Raji (cell line): ENCODE data around the gene RALGPS2.

Source experiments
- POLR2A ChIP-seq: IDR thresholded peaks from 2 replicates; pipeline ENCODE4 v1.6.1; 2011; ENCODE audit warnings: low read depth, low read length, control low read depth; ENCODE audit not compliant: insufficient read depth

RALGPS2 gene

DNA sequence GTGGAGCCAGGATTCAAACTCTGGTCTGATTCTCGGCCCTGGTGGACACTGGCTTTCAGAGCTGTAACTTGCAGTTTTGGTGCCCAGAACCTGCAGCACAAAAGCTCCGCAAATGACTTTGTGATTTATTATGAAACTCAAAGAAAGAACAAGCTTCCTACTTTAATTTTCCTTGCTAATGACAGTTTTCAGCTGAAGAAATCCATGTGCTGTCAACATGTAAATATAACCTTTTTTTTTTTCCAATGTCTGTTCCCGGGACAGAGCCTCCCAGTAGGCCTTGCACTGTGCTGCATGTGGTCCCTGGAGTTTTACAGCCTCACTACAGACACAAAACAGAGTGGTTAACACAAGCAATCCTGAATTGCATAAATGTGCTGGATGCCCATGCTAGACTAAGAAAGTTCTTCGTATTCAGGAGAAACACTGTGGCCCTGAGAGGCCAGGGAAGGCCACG, 208.1 kb downstream of the RALGPS2 start:
- no peak for TF ChIP-seq POLR2A

DNA sequence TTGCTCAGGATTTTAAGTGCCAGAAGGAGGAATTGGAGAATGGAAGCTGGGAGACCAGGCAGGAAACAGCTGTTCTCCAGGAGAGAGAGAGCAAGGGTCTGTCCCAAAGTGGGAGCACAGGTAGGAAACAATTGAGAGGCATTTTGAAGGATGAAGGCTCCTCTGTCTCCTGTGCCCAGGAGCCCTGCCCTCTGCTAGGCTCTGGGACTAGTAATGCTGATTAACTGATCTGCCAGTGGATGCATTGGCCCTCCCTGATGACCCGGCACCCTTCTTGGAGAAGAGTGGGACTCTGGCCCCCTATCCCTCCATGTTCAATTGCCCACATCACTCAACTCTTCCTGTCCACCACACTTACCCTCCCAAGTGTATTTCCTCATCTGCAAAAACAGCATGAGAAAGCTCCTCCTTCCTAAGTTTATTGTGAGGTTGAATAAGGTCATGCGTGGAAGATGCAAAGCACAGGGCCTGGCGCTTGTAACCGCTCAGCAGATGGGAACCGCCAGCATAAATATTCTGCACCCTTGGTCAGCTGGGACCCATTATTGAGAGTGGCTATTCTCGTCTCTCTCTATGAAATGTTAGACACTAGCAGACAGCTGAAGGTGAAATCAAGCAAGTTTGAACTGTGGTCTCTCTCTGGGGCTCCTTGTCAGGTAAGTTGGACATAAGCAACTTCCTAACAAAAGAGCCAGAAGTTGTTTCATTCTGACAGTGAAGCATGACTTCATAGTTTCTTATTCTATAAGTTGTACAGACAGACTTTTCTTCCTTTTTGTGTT, 208.9 kb downstream of the RALGPS2 start:
- no peak for TF ChIP-seq POLR2A

DNA sequence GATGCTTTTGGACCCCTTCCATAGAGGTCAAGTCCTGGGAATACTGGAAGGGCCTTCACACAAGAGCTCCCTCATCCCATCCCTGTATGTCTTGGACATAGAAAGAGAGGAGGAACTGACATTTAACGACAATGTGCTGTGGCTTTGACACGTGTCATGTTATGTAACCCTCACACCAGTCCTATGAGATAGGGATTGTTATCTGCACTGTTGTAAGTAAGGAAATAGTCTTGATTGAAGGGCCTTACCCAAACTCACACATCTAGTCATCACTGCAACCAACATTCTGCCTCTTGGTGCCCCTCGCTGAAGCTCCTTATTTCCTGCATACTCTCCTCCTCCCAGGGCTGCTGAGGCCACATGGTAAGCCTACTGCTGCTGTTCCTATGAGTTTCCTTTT, 209.5 kb downstream of the RALGPS2 start:
- no peak for TF ChIP-seq POLR2A

DNA sequence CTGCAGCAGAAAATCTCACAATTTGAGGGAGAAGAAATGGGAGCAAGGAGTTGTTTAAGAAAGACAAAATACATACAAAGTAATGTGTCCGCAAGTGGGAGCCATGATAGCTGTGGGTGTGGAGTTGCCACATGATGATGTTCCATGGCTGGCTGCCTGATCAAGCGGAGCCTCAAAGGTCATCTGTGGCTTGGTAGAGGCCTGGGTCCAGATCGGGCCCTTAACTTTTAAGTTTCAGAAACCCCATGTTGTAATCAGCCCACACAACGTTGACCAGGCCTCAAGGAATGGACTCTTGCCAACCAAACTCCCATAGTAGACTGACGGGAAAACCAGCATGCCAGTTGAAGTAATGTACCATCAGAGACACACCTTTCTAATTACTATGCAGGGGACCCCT, 210.6 kb downstream of the RALGPS2 start:
- TF ChIP-seq POLR2A, result no peak

DNA sequence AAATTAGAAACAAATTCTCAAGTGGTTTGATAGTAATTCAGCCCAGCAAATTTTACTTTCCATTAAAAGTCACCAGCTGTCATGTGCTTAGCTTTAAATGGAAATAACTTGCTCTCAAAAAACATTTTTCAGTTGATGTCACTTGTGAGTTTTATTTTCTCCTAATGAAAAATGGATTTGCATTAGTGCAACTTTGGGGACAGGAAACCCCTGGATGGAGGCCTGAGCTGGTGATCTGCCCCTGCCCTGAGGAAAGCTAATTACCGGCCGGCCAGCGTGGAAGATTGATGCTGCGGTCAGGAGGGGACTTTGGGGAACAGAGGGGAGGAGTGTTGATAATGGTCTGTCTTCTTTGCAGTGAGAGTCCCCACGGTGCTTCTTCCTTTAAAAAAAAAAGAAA, 212.7 kb downstream of the RALGPS2 start:
- TF ChIP-seq POLR2A, result no peak

DNA sequence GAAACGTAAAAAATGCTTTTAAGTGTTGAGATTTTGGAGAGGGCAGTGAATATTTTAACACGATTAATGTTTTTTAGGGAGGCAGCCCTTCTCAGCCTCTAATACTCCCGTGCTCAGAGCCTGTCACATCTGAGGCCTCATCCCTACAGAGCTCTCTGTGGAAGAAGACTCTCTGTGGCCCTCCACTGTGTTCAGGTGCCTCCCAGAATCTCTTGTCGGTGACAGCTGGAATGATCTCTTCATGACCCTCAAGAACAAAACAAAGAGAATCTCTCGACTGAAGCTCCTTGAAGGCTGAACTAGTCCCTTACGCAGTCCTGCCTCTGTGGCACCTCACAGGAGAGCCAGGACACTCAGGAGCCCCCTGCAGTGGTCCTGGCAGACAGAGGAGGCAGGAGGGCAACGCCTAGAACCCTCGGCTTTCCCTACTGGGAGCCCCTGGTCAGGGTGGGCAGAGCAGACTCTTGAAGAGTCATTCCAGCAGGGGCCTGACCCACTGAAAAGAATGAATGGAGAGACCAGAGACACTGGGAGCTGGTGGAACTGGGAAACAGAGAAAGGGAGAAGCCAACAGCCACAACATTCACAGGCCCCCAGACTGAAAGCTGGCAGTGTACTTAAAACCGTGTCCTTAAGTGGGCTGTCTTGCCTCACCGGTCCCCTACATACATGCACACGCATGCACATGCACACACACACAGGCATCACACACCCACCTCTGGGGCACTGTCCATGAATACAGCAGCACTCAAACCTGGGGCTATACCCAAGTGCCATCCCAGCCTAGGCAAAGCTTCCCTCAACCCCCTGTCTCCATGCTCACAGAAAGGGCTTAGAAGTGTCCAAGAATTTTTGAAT, 213.3 kb downstream of the RALGPS2 start:
- TF ChIP-seq POLR2A, result no peak

DNA sequence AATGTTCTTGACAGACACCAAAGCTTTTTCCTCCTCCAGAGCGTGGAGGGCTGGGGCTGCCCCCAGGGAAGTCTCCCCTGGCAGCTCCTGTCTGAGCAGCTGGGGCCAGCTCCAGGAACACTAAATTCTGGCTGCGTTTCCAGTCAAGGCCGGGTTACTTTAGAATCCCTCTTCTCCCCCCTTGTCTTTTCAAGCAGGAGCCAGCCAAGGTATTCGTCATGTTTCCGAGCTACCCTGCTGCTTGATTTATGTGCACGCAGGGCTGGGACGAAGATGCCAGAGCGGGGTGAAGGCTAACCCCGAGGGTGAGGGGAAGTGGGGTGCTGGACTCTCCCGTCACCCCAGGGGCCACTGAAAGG, 213.9 kb downstream of the RALGPS2 start:
- TF ChIP-seq POLR2A, result no peak

DNA sequence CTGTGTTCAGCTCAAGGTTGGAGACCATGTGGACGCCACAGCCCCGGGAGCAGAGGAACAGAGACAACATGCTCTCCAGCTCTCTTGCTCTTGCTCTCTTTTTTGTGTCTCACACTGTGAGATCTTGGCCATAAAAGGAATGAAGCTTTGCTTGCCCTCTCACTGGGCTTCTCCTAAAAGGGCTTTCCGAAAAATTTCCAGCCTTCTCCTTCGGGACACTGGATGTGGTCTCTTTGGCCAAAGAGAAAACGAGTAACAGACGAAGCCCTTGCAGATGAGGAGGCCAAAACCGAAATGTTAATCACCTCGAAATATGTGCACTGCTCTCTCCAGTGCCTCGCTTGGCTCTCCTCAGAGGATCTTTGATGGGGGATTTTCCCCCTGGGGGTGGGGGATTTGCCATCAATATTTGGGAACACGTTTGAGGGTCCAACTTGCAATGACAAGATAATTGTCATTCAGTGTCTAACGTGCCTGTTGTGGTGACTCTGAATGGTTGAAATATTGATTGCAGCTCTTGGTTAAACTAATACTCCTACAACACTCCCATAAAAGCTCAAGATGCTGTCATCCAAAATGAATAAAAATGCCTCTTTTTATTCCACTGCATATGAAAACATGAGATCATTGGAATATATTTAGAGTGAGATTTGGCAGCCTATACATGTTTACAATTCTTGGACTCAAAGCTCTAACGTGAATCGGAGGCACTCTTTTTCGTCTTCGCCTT, 214.5 kb downstream of the RALGPS2 start:
- no peak for TF ChIP-seq POLR2A

DNA sequence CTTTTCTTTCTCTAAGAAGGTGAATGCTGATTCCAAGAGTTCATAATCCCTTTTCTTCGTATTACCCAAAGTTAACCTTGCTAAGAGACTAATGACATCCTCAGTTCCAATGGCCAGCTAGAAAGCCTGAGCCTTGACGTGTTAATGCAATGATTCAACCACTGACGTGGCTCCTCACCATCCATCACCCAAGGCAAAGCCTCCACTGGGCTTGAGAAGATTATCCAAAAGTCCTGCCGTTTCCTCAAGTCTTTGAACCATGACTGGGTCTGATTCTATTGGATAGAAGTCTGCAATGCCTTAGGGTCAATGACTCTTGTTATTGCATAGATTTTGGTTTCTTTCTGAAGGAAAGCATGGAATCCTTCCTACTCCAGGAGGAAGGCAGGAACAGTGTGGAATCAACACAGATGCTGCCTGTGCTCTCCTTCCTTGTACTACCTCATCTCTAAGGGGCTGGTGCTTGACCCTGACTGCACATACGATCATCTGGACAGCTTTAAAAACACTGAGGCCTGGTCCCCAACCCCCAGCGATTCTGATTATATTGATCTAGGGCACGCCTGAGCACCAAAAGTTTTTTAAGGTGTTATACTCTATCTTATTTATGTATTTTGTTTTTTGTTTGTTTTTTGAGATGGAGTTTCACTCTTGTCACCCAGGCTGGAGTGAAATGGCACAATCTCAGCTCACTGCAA, 215.2 kb downstream of the RALGPS2 start:
- TF ChIP-seq POLR2A, result no peak

DNA sequence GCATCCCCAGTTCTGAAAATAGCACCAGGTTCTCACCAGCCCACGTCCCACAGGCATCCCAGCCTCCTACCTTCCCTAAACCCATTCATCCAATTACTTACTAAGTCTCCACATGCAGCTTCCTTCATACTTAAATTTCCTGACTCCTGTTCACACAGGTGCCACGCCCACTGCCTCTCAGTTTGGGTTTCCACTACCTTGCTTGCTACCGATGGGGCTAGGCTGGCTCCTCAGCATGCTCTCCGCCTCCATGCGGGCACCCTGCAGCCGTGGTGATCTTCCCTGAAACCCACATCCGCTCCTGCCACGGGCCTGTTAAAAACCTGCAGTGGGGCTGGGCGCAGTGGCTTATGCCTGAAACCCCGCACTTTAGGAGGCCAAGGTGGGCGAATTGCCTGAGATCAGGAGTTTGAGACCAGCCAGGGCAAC, 216.2 kb downstream of the RALGPS2 start:
- TF ChIP-seq POLR2A, result no peak

DNA sequence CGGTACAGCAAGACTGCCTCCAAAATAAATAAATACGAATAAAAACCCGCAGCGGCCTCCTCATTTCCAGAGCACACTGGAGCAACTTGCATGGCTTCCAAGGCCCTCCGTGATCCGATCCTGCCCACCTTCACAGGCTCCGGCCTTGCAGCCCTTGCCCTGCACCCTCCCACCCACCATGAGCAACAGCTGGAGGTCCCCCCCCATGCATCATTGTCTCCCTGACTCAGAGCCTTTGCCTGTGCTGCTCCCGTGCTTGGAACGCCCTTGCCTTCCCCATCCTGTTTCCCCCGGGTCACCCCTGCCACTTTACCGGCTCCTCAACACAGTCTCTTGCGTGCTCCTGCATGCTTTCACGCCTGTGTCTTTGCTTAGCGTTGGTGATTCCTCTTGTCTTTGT, 216.8 kb downstream of the RALGPS2 start:
- TF ChIP-seq POLR2A, result no peak

DNA sequence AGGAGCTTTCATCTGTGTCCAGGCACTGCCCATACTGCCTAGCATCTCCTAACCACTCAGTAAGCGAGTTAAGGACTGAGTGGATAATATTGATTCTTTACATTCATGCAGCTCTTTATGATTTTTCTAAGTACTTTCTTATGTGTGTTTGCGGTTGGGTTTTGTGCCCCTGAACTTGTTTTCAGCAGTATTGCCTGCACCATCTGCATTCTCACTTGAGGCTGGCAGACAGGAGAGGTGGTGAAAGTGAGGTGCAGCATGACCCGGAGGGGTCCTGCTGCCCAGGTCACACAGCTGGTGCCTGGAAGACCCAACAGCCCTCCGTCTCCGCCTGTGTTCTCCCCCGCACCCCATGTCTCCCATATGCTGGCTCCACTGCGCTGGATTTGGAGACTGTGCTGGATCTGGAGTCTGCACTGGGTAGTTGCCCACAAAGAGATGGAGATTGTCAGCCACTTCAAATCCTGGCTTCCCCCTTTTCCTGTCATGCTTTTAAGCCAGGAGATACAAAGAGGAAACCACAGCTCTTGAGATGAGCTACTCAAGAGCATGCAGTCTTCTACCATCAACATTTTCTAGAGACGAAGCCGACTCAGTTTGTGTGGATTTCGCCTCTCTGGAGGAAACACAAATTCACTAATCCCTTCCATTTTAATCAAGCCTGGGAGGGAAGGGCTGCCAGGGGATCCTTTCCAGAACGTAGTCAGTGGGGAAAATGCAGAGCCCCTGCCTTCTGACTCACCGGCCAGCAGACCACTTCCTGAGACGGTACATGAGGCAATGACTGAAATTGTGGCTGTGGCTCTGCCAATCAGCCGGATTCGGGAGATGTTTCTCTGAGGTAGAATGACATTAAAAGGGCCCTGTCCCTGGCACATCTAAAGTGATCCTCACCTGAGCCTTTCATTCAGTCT, 217.5 kb downstream of the RALGPS2 start:
- TF ChIP-seq POLR2A, result no peak

DNA sequence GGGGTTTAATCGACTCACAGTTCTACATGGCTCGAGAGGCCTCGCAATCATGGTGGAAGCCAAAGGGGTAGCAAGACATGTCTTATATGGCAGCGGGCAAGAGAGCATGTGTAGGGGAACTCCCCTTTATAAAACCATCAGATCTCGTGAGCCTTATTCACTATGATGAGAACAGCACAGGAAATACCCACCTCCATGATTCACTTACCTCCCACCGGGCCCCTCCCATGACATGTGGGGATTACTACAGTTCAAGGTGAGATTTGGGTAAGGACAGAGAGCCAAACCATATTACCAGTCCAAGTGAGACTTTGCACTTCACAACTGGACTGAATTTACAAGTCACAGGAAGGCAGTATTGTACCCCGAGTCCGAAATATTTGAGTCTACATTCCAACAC, 219.7 kb downstream of the RALGPS2 start:
- no peak for TF ChIP-seq POLR2A

DNA sequence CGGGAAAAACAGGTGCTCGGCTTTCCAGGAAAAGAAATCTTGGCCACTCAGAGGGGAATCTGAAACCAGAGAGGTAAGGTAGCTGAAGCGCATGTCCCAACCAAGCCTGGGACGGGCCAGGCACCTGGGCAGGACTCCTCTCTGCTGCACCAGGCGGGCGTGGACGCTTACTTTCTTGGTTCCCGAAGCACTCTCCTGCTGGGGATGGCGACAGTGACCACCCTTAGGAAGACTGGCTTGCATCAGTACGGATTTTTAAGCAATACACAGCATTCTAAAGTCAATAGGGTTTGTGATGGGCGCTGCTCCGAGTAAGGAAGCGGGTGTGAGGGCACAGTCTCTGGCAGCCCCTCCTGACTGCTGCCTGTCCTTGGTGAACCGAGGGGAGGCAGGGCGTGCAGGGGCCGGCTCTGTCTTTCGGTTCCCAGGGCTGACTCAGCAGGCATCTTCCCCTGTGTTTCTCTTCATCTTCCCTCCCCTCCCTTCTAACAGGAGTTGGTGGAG, 220.8 kb downstream of the RALGPS2 start:
- no peak for TF ChIP-seq POLR2A
